ENCODE measurements around the gene CDH13.

CDH13 gene

DNA sequence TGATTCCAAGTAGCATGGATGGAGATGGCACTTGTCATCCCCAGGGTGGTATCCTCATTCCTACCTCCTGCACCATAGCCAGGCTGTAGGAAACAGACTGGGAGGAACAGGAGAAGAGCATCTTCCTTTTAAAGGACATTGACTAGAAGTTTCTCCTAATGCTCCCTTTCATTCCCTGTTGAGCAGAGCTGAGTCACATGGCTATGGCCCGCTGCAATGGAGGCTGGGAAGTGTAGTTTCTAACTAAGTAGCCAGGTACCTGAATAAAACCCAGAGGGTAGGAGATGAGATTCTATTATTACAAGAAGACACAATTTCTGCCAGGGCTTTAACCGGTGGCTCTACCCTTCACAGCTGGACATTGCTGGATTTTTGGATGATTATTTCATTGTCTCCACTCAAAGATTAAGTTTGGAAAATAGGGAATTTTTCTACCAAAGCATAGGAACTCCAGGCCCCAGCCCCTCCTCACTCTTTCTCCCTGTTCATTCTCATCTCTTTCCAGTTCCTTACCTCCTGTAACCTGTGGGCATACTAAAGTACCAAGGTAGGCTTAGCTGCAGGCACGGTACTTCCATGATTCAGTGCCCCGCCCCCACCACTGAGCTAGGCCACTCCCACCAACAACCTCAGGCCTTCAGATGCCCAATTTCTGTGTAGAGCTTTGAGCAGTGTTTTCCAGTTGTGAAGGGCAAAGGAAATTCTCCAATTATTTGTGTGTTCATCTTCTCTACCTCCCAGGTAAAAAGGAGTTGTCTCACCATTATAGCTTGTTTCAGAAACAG, 378.3 kb downstream of the CDH13 start:
- TF ChIP-seq, protein P1, sequence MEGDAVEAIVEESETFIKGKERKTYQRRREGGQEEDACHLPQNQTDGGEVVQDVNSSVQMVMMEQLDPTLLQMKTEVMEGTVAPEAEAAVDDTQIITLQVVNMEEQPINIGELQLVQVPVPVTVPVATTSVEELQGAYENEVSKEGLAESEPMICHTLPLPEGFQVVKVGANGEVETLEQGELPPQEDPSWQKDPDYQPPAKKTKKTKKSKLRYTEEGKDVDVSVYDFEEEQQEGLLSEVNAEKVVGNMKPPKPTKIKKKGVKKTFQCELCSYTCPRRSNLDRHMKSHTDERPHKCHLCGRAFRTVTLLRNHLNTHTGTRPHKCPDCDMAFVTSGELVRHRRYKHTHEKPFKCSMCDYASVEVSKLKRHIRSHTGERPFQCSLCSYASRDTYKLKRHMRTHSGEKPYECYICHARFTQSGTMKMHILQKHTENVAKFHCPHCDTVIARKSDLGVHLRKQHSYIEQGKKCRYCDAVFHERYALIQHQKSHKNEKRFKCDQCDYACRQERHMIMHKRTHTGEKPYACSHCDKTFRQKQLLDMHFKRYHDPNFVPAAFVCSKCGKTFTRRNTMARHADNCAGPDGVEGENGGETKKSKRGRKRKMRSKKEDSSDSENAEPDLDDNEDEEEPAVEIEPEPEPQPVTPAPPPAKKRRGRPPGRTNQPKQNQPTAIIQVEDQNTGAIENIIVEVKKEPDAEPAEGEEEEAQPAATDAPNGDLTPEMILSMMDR (IDR thresholded peaks at IDR 0.05; ENCODE audit: low read depth, low read length), result no peak
- no peak overlapping the region for H3K4me3 ChIP-seq (ENCODE audit: low read depth, low read length)

DNA sequence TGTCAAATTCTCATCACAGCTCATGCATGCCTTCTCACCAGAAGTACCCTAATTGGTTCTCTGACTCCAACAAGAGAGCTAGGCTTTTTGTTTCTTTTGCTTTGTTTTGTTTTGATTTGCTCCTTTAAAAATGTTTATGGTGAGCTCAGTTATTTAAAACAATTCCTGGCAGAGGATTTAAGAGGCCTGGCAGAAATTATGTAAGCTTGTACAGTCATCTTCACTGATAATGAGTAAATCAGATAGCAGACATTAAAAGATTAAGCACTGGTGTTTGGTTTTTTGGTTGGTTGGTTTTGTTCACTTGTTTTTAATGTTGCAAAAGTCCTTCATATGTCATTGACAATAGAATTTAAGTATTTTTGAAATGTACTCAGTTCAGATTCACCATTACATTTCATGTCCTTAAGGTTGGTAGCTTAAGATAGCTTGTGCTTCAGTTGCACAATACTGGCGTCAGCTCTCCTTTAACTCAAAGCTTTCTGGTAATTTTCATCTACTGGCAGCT, 378.9 kb downstream of the CDH13 start:
- TF ChIP-seq, protein P1 (IDR thresholded peaks at IDR 0.05; ENCODE audit: low read depth, low read length), result no peak
- no peak overlapping the region for H3K4me3 ChIP-seq (ENCODE audit: low read depth, low read length)

DNA sequence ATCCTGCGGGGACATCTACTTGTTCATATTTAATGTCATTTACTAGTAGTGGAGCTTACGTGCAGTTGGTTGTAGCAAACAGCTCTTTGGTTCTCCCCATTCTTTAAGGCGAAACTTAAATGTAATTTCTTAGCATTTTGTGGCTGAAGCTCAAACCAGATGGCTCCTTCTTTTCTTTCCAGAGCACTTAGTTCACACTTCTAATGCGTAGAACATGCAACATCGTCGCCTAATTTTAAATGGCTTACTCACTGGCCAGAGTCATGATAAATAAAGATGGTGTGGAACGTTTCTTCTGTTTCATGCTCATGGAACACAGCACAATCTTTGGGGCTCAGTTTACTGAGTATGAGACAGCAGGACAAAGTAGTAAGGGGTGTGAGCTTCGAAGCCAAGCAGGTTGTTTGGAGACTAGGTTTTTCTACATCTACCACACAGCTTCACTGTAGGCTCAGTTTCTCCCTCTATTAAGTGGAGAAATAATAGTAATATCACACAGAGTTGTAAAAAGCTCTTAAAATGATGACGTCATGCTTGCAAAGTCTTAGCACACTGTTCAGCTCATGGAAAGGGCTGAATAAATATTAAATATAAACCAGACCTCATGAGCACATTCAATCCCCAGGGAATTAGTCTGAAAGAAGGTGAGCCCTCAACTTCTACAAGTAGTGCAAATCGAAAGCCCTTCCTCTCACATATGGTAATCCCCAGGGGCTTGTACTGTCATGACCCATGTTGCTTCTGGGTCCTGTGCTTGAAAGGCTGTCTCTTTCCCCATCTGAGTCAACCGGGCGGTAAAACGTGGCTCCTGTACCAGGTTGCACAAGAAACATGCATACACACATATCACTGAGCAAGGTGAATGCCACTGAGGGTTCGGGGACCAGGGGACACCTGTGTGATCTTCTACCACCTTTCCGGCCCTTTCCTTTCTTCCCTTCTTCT, 384.3 kb downstream of the CDH13 start:
- no peak overlapping the region for H3K4me3 ChIP-seq (ENCODE audit: low read depth, low read length)
- TF ChIP-seq, protein P1 (IDR thresholded peaks at IDR 0.05; ENCODE audit: low read depth, low read length), result no peak

DNA sequence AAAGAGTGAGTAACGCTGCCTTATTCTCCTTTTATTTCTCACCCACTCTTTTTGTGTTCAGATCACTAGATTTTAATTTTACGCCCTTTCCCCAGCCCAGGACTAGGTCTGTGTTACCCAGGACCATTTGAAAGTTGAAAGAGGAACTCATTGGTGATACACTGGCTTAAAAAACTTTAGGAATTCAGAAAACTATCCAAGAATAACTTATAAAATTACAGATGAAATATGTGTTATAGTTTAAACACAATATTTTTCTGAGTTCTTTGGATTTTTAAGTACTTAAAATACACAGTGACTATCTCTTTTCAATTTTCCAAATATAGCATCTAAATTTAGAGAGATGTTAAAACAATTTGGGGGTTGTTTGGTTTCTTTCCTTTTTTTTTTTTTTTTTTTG, 385.2 kb downstream of the CDH13 start:
- H3K4me3 ChIP-seq (ENCODE audit: low read depth, low read length), result no peak overlapping the region
- TF ChIP-seq, protein P1 (IDR thresholded peaks at IDR 0.05; ENCODE audit: low read depth, low read length), result no peak

DNA sequence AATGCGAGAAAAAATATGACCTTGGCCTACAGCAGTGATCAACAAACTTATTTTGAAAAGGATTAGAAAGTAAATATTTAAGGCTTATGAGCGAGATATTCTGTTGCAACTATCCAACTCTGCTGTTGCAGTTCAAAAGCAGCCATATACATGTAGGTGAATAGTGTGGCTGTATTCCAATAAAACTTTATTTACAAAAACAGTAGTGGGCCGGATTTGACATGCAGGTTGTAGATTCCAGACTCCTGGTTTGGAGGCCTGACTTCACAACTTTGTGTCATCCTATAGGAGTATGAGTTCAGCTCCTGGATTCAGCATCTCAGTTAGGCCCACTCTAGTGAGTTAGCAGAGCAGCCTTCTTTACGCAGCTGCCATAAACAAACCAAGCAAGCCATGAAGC, 386.3 kb downstream of the CDH13 start:
- TF ChIP-seq, protein P1 (IDR thresholded peaks at IDR 0.05; ENCODE audit: low read depth, low read length), result no peak

DNA sequence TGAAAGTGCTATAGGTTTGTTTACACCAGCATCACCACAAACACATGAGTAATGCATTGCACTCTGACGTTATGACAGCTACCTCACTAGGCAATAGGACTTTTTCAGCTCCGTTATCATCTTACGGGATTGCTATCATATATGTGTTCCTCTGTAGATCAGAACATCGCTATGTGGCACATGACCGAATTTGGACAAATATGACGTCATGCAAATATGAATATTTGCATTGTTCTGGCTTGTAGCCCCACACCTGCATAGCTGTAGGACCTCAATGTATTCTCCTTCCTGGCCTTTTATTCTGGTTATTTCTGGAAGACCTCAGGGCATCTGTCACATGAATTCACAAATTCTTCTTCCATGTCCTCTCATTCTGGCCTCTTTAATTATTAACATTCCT, 393.2 kb downstream of the CDH13 start:
- TF ChIP-seq, protein P1 (IDR thresholded peaks at IDR 0.05; ENCODE audit: low read depth, low read length), result no peak
- H3K4me3 ChIP-seq (ENCODE audit: low read depth, low read length), result no peak overlapping the region

More for the DNA sequence above, 386.3 kb downstream of the CDH13 start:
- H3K4me3 ChIP-seq (ENCODE audit: low read depth, low read length), result no peak overlapping the region
